ENCODE measurements around the gene RAB20.
"Not testable (repeated sequence)": the region's sequence is repeated elsewhere in the genome, so short reads cannot be mapped to it uniquely, and the experiment has no call there.

RAB20 gene

GRCh38 chr13:110486880-110487279, 74.6 kb downstream of the RAB20 start:
- not testable (repeated sequence) for H3K36me3 ChIP-seq (ENCODE audit: insufficient read depth, low read length); H2AFZ ChIP-seq (ENCODE audit: low read length, unreplicated experiment); H3K27ac ChIP-seq (ENCODE audit: low read depth, low read length); H3K4me3 ChIP-seq (ENCODE audit: low read depth, low read length); H3K79me2 ChIP-seq (ENCODE audit: control insufficient read depth, insufficient read depth, low read length, unreplicated experiment); H3K4me1 ChIP-seq (ENCODE audit: control insufficient read depth, insufficient read depth, low read length, unreplicated experiment); H3K27me3 ChIP-seq (ENCODE audit: insufficient read depth, low read length)

DNA sequence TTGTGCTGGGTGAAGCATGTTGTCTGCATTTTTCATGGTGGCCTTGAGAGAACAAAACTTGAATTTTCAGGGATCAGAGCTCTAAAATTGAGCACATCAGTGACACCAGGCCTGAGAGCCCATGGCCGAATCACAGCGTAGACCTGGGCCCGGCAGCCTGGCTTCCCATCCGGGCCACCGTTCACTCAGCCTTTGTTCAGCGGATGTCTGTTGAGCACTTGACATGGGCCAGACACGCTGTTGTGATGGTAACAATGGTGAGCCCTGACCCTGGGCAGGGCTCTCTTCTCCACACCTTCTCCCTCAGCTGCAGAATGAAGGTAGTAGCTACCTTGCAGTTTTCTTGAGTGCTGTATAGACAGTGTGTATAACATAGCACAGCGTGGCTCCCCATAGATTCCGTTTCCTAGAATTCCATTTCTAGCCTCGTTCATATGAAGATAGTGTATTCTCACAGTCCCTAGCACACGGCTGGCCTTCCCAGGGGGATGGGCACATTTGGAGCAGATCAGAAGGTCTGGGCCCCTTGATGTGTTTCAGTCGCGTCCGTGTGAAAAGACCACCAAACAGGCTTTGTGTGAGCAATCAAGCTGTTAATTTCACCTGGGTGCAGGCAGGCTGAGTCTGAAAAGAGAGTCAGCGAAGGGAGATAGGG, 75.3 kb downstream of the RAB20 start:
- Histone ChIP-seq H3K4me1 (ENCODE audit: control insufficient read depth, insufficient read depth, low read length, unreplicated experiment) (peaks cover 7% of the 10 kb centered on the region), H3K36me3 (ENCODE audit: insufficient read depth, low read length) (peaks cover 8% of the 10 kb centered on the region; the same call in 1 of the 2 replicates), H2AFZ (ENCODE audit: low read length, unreplicated experiment) (no peak overlapping the region), H3K27ac (ENCODE audit: low read depth, low read length) (no peak overlapping the region), H3K79me2 (ENCODE audit: control insufficient read depth, insufficient read depth, low read length, unreplicated experiment) (no peaks in the 10 kb centered on the region), H3K27me3 (ENCODE audit: insufficient read depth, low read length) (no peaks in the 10 kb centered on the region), H3K4me3 (ENCODE audit: low read depth, low read length) (no peak overlapping the region)

- no peaks in the 10 kb centered on the region for H3K27me3 ChIP-seq (ENCODE audit: insufficient read depth, low read length)
- H3K27ac ChIP-seq (ENCODE audit: low read depth, low read length): no peak overlapping the region
- no peak overlapping the region for H2AFZ ChIP-seq (ENCODE audit: low read length, unreplicated experiment)
- H3K4me1 ChIP-seq (ENCODE audit: control insufficient read depth, insufficient read depth, low read length, unreplicated experiment): peaks cover 7% of the 10 kb centered on the region
- H3K79me2 ChIP-seq (ENCODE audit: control insufficient read depth, insufficient read depth, low read length, unreplicated experiment): no peaks in the 10 kb centered on the region
- H3K36me3 ChIP-seq (ENCODE audit: insufficient read depth, low read length): peaks cover 8% of the 10 kb centered on the region; the same call in 1 of the 2 replicates
- no peak overlapping the region for H3K4me3 ChIP-seq (ENCODE audit: low read depth, low read length)
These were observed 75.9 kb downstream of the RAB20 start for GRCh38 chr13:110485604-110486003.

DNA sequence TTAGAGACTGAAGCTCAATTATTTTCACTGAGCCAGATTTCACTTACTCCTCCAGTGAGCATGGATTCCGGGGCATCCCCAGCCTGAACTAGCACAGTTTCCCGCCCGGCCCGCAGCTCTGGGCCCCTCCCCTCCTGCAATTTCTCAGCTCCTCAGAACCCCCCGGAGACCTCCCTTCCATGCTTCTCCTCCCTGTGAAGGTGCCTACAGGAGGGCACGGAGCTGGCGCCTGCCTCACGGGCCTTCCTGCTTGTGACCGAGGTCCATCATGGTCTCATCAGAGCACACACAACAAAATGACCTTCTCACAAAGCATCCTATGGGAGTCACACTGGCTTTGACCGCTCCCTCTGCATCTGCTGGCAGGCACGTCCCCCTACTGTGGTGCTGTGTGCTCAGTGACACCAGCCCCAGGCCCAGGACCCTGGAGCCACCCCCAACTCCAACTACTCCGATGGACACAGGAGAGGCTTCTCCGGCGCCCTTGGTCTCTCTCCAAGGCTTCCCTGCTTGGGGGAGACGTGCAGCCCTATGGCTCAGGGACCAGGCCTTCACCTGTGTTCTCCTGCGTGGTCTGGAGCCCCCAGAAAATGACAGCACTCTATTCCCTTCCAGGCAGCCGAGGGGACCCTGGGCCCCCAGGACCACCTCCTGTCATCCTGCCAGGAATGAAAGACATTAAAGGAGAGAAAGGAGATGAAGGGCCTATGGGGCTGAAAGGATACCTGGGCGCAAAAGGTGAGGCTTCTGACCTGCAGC, 77.1 kb downstream of the RAB20 start:
- H3K27ac ChIP-seq (ENCODE audit: low read depth, low read length): no peak overlapping the region

DNA sequence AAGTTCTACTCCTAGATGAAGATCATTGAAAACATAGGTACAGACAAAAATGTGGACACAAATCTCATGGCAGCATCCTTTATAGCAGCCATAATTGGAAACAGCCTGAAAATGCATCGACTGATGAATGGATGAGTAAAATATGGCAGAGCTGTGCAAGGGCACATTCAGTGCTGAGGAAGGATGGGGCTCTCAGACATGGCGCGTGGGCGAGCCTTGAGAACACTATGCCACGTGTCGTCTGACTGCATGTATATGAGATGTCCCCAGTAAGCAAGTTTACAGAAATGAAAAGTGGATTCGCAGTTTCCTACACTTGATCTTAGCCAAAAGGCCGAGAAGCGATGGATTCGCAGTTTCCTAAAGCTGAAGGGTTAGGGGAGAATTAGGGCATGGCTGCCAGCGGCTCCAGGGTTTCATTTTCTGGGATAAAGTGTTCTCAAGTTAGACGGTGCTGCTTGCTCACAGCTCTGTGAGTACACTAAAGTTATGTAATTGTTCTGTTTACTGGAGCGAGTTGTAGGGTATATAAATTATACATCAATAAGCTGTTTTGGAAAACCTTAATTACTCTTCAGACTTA, 78.0 kb downstream of the RAB20 start:
- Histone ChIP-seq H3K4me3 (ENCODE audit: low read depth, low read length) (no peak overlapping the region), H3K27ac (ENCODE audit: low read depth, low read length) (no peak overlapping the region), H3K4me1 (ENCODE audit: control insufficient read depth, insufficient read depth, low read length, unreplicated experiment) (peaks cover 7% of the 10 kb centered on the region), H3K36me3 (ENCODE audit: insufficient read depth, low read length) (peaks cover 8% of the 10 kb centered on the region; the same call in 1 of the 2 replicates), H3K27me3 (ENCODE audit: insufficient read depth, low read length) (no peaks in the 10 kb centered on the region), H2AFZ (ENCODE audit: low read length, unreplicated experiment) (no peak overlapping the region), H3K79me2 (ENCODE audit: control insufficient read depth, insufficient read depth, low read length, unreplicated experiment) (no peaks in the 10 kb centered on the region)

More for the DNA sequence above, 77.1 kb downstream of the RAB20 start:
- no peak overlapping the region for H3K4me3 ChIP-seq (ENCODE audit: low read depth, low read length)
- no peaks in the 10 kb centered on the region for H3K79me2 ChIP-seq (ENCODE audit: control insufficient read depth, insufficient read depth, low read length, unreplicated experiment)
- H3K36me3 ChIP-seq (ENCODE audit: insufficient read depth, low read length): peaks cover 8% of the 10 kb centered on the region; the same call in 1 of the 2 replicates
- H3K4me1 ChIP-seq (ENCODE audit: control insufficient read depth, insufficient read depth, low read length, unreplicated experiment): peaks cover 7% of the 10 kb centered on the region
- H2AFZ ChIP-seq (ENCODE audit: low read length, unreplicated experiment): no peak overlapping the region
- no peaks in the 10 kb centered on the region for H3K27me3 ChIP-seq (ENCODE audit: insufficient read depth, low read length)

DNA sequence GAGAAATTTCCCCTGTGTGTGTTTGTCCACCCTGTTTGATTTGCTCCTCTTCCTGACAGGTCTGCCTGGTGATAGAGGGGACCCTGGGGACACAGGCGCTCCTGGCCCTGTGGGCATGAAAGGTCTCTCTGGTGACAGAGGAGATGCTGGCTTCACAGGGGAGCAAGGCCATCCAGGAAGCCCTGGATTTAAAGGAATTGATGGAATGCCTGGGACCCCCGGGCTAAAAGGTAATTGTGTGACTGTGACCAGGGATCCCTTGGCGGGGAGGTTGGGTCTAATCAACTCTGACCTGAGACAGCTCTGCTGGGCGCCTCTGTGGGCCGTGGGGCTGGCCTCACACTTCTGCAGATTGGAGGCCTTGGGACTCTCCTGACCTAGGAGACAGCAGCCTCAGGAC, 81.4 kb downstream of the RAB20 start:
- no peaks in the 10 kb centered on the region for H3K4me1 ChIP-seq (ENCODE audit: control insufficient read depth, insufficient read depth, low read length, unreplicated experiment)

DNA sequence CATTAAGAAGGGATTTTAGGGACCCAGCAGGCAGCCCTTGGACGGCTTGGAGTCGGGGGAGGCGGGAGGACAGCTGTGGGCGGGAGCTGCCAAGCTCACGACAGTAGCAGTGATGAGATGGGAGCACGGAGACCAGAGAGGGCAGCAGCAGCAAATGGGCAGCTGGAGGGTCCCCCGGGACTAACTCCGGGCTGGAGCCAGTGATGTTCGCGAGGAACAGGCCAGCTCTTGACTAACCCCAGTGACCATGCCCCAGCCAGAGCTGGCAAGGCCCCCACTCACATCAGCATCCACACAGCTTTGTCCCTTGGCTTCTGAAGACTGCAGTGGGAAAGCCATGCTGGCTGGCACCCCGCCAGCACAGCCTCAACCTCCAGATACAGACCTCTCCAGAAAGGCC, 81.9 kb downstream of the RAB20 start:
- no peak overlapping the region for H2AFZ ChIP-seq (ENCODE audit: low read length, unreplicated experiment)
- H3K27me3 ChIP-seq (ENCODE audit: insufficient read depth, low read length): no peaks in the 10 kb centered on the region
- H3K36me3 ChIP-seq (ENCODE audit: insufficient read depth, low read length): peaks cover 8% of the 10 kb centered on the region; the same call in 1 of the 2 replicates
- H3K27ac ChIP-seq (ENCODE audit: low read depth, low read length): no peak overlapping the region
- no peaks in the 10 kb centered on the region for H3K4me1 ChIP-seq (ENCODE audit: control insufficient read depth, insufficient read depth, low read length, unreplicated experiment)
- no peaks in the 10 kb centered on the region for H3K79me2 ChIP-seq (ENCODE audit: control insufficient read depth, insufficient read depth, low read length, unreplicated experiment)
- H3K4me3 ChIP-seq (ENCODE audit: low read depth, low read length): no peak overlapping the region

More for the DNA sequence above, 81.4 kb downstream of the RAB20 start:
- H3K36me3 ChIP-seq (ENCODE audit: insufficient read depth, low read length): peaks cover 8% of the 10 kb centered on the region; the same call in 1 of the 2 replicates
- no peak overlapping the region for H3K4me3 ChIP-seq (ENCODE audit: low read depth, low read length)
- no peak overlapping the region for H3K27ac ChIP-seq (ENCODE audit: low read depth, low read length)
- H3K27me3 ChIP-seq (ENCODE audit: insufficient read depth, low read length): no peaks in the 10 kb centered on the region
- no peaks in the 10 kb centered on the region for H3K79me2 ChIP-seq (ENCODE audit: control insufficient read depth, insufficient read depth, low read length, unreplicated experiment)
- H2AFZ ChIP-seq (ENCODE audit: low read length, unreplicated experiment): no peak overlapping the region

DNA sequence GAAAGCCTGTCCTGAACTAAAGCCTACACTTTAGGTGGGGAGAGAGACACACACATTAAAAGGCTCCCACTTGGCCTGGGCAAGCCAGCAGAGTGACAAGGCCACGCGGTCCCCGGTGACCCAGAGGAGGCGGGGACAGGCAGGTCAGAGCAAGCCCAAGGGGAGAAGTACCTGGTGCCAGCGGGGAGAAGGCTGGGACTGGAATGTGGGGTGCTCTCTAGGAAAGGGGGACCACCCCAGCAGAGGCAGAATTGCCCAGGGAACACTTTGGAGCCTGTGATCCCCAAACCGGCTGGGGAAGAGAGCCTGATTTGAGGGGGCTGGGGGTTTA, 82.3 kb downstream of the RAB20 start:
- no peaks in the 10 kb centered on the region for H3K27me3 ChIP-seq (ENCODE audit: insufficient read depth, low read length)
- H3K27ac ChIP-seq (ENCODE audit: low read depth, low read length): no peak overlapping the region
- no peaks in the 10 kb centered on the region for H3K4me1 ChIP-seq (ENCODE audit: control insufficient read depth, insufficient read depth, low read length, unreplicated experiment)
- H3K79me2 ChIP-seq (ENCODE audit: control insufficient read depth, insufficient read depth, low read length, unreplicated experiment): no peaks in the 10 kb centered on the region
- peaks cover 8% of the 10 kb centered on the region; the same call in 1 of the 2 replicates for H3K36me3 ChIP-seq (ENCODE audit: insufficient read depth, low read length)
- no peak overlapping the region for H3K4me3 ChIP-seq (ENCODE audit: low read depth, low read length)
- no peak overlapping the region for H2AFZ ChIP-seq (ENCODE audit: low read length, unreplicated experiment)

GRCh38 chr13:110478405-110479214, 82.9 kb downstream of the RAB20 start:
- Histone ChIP-seq H2AFZ (ENCODE audit: low read length, unreplicated experiment) (no peak overlapping the region), H3K79me2 (ENCODE audit: control insufficient read depth, insufficient read depth, low read length, unreplicated experiment) (no peaks in the 10 kb centered on the region), H3K4me1 (ENCODE audit: control insufficient read depth, insufficient read depth, low read length, unreplicated experiment) (no peaks in the 10 kb centered on the region), H3K27me3 (ENCODE audit: insufficient read depth, low read length) (no peaks in the 10 kb centered on the region), H3K36me3 (ENCODE audit: insufficient read depth, low read length) (peaks cover 8% of the 10 kb centered on the region; the same call in 1 of the 2 replicates), H3K4me3 (ENCODE audit: low read depth, low read length) (no peak overlapping the region), H3K27ac (ENCODE audit: low read depth, low read length) (no peak overlapping the region)

DNA sequence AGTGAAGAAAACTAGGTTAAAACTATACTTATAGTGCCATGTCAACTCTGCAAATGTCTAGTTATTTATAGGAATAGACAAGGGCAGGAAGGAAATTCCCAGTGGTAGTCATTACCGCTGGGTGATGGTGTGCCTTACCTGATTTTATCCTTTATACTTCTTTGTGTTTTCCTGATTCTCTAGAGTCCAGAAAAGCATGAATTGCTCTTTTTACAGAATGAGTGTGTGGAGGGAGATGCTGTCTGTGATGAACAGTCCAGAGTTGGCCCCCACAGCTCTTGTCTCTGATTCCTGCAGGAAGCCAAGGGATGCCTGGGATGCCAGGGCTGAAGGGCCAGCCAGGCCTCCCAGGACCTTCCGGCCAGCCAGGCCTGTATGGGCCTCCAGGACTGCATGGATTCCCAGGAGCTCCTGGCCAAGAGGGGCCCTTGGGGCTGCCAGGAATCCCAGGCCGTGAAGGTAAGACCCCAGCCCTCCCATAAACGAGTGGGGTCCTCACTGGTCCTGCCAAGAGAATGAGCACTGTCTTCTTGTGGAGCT, 83.7 kb downstream of the RAB20 start:
- no peaks in the 10 kb centered on the region for H3K79me2 ChIP-seq (ENCODE audit: control insufficient read depth, insufficient read depth, low read length, unreplicated experiment)
- H3K36me3 ChIP-seq (ENCODE audit: insufficient read depth, low read length): peaks cover 10% of the 10 kb centered on the region; the same call in 1 of the 2 replicates
- no peak overlapping the region for H2AFZ ChIP-seq (ENCODE audit: low read length, unreplicated experiment)
- no peak overlapping the region for H3K27ac ChIP-seq (ENCODE audit: low read depth, low read length)
- no peak overlapping the region for H3K4me3 ChIP-seq (ENCODE audit: low read depth, low read length)
- H3K27me3 ChIP-seq (ENCODE audit: insufficient read depth, low read length): no peaks in the 10 kb centered on the region
- no peaks in the 10 kb centered on the region for H3K4me1 ChIP-seq (ENCODE audit: control insufficient read depth, insufficient read depth, low read length, unreplicated experiment)
